ENCODE data around the gene MIB1.

GRCh38 chr18:21908711-21909110 lies 168.1 kb downstream of the MIB1 start:
- no peak for TF ChIP-seq GATA3 (IDR thresholded peaks at IDR 0.05; ENCODE audit: low read depth, low read length)
- no peak for TF ChIP-seq GATA2 (IDR thresholded peaks at IDR 0.05; ENCODE audit: low read depth, low read length)

All from SH-SY5Y (cell line).